Measurements from ENCODE around the gene C17orf107. TPM values are rescaled to one million over a fixed set of nuclear protein-coding genes. Genes with fewer than 3 reads are reported as not detected.

C17orf107 gene
- total and polyA plus RNA-seq, 2 of the 13 experiments (the other 11 are each of a cell fraction or from before 2014, with no cell fraction given) = 0.20 to 0.59 TPM

- TF ChIP-seq, protein P1, sequence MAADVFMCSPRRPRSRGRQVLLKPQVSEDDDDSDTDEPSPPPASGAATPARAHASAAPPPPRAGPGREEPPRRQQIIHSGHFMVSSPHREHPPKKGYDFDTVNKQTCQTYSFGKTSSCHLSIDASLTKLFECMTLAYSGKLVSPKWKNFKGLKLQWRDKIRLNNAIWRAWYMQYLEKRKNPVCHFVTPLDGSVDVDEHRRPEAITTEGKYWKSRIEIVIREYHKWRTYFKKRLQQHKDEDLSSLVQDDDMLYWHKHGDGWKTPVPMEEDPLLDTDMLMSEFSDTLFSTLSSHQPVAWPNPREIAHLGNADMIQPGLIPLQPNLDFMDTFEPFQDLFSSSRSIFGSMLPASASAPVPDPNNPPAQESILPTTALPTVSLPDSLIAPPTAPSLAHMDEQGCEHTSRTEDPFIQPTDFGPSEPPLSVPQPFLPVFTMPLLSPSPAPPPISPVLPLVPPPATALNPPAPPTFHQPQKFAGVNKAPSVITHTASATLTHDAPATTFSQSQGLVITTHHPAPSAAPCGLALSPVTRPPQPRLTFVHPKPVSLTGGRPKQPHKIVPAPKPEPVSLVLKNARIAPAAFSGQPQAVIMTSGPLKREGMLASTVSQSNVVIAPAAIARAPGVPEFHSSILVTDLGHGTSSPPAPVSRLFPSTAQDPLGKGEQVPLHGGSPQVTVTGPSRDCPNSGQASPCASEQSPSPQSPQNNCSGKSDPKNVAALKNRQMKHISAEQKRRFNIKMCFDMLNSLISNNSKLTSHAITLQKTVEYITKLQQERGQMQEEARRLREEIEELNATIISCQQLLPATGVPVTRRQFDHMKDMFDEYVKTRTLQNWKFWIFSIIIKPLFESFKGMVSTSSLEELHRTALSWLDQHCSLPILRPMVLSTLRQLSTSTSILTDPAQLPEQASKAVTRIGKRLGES (CRISPR knock-in tag; IDR thresholded peaks at IDR 0.05; ENCODE audit: borderline replicate concordance) = no peak
- TF ChIP-seq ISL2 (CRISPR knock-in tag; IDR thresholded peaks at IDR 0.05) = no peak
- no peak for TF ChIP-seq ZNF550 (CRISPR knock-in tag; IDR thresholded peaks at IDR 0.05; ENCODE audit: borderline replicate concordance)
- TF ChIP-seq ZNF296 (CRISPR knock-in tag; conservative IDR thresholded peaks at IDR 0.05) = no peak
- TF ChIP-seq POLR2AphosphoS5 (IDR thresholded peaks at IDR 0.05; ENCODE audit: low read depth, low read length) = peak; percentile 79
- TF ChIP-seq MIER3 (CRISPR knock-in tag; IDR thresholded peaks at IDR 0.05; ENCODE audit: borderline replicate concordance) = no peak
- no peak for TF ChIP-seq CAMTA2 (CRISPR knock-in tag; IDR thresholded peaks at IDR 0.05; ENCODE audit: borderline replicate concordance)
- TF ChIP-seq ZFY (CRISPR knock-in tag; IDR thresholded peaks at IDR 0.05) = no peak
- TF ChIP-seq SRSF9 (IDR thresholded peaks at IDR 0.05; ENCODE audit: borderline replicate concordance, insufficient read depth, low read depth, low read length, poor library complexity, severe bottlenecking) = no peak
- TF ChIP-seq BRD4 (CRISPR knock-in tag; IDR thresholded peaks at IDR 0.05) = 0 out of 2 replicates have a peak, but pooled peaks have one; percentile 28
- TF ChIP-seq RORA (CRISPR knock-in tag; IDR thresholded peaks at IDR 0.05) = no peak
- no peak for TF ChIP-seq ZNF652 (CRISPR knock-in tag; IDR thresholded peaks at IDR 0.05; ENCODE audit: borderline replicate concordance, low read depth)
- TF ChIP-seq KDM5A (IDR thresholded peaks at IDR 0.05; ENCODE audit: borderline replicate concordance, low read length) = peak; percentile 63; the same call in 1 of the 2 replicates
- no peak for TF ChIP-seq ZKSCAN5 (CRISPR knock-in tag; IDR thresholded peaks at IDR 0.05)
- no peak for TF ChIP-seq ZNF776 (CRISPR knock-in tag; IDR thresholded peaks at IDR 0.05)
- TF ChIP-seq ZUFSP (CRISPR knock-in tag; IDR thresholded peaks at IDR 0.05; ENCODE audit: borderline replicate concordance) = no peak
- no peak for TF ChIP-seq FOXA1 (IDR thresholded peaks at IDR 0.05)
- TF ChIP-seq FOXA1 (CRISPR knock-in tag; IDR thresholded peaks at IDR 0.05) = no peak
- TF ChIP-seq ZNF17 (CRISPR knock-in tag; IDR thresholded peaks at IDR 0.05) = no peak
- no peak for TF ChIP-seq KDM4B (CRISPR knock-in tag; IDR thresholded peaks at IDR 0.05)
- peak; percentile 56; the same call in 1 of the 2 replicates for TF ChIP-seq KDM3A (CRISPR knock-in tag; IDR thresholded peaks at IDR 0.05; ENCODE audit: low read depth)
- TF ChIP-seq KAT8 (CRISPR knock-in tag; IDR thresholded peaks at IDR 0.05) = no peak
- TF ChIP-seq ZNF850 (CRISPR knock-in tag; conservative IDR thresholded peaks at IDR 0.05) = no peak
- no peak for TF ChIP-seq ZNF629 (CRISPR knock-in tag; conservative IDR thresholded peaks at IDR 0.05)
- TF ChIP-seq MED13 (CRISPR knock-in tag; IDR thresholded peaks at IDR 0.05) = no peak
- TF ChIP-seq ZC3H4 (CRISPR knock-in tag; IDR thresholded peaks at IDR 0.05; ENCODE audit: borderline replicate concordance) = no peak
- no peak for TF ChIP-seq ZKSCAN8 (CRISPR knock-in tag; IDR thresholded peaks at IDR 0.05; ENCODE audit: borderline replicate concordance)
- TF ChIP-seq, protein P2, sequence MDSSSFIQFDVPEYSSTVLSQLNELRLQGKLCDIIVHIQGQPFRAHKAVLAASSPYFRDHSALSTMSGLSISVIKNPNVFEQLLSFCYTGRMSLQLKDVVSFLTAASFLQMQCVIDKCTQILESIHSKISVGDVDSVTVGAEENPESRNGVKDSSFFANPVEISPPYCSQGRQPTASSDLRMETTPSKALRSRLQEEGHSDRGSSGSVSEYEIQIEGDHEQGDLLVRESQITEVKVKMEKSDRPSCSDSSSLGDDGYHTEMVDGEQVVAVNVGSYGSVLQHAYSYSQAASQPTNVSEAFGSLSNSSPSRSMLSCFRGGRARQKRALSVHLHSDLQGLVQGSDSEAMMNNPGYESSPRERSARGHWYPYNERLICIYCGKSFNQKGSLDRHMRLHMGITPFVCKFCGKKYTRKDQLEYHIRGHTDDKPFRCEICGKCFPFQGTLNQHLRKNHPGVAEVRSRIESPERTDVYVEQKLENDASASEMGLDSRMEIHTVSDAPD (CRISPR knock-in tag; IDR thresholded peaks at IDR 0.05) = no peak
Observed at GRCh38 chr17:4950746-4951204, 51.4 kb downstream of the C17orf107 start, which contains the start of gene ENO3 (continued).

Measured in HepG2 (cell line).